HEK293 (cell line): ENCODE data around the gene NTN4.

Source experiments
- CTCF ChIA-PET: fragments of 350-600 bp; formaldehyde crosslinking; extraction: SDS; loops from one replicate; lab custom pipeline; 2021; ENCODE audit warnings: antibody characterized with exemption; lab: Yijun Ruan, JAX
- POLR2A ChIA-PET: fragments of 300-600 bp; formaldehyde crosslinking; extraction: SDS; loops from one replicate; lab custom pipeline; 2020; ENCODE audit warnings: antibody characterized with exemption, inconsistent platforms; lab: Yijun Ruan, JAX
- H3K27ac ChIP-seq: fragments of 200-500 bp; sonication (Bioruptor generic); 2 replicates; pipeline ENCODE4 v1.5.1; 2014; ENCODE audit warnings: low read depth, low read length, control low read depth, inconsistent platforms; ENCODE audit errors: extremely low read depth
- H3K36me3 ChIP-seq, 2 experiments: fragments of 200-500 bp in 1 of 2; sonication (Bioruptor generic) in 1 of 2; 1 replicate in 1 of 2; 2 replicates in 1 of 2; pipeline ENCODE4 v1.5.1; 2014 to 2017; ENCODE audit warnings: inconsistent platforms in 2 of 2, low read length in 2 of 2; ENCODE audit not compliant: control insufficient read depth in 2 of 2, insufficient read depth in 1 of 2
- H3K4me1 ChIP-seq: fragments of 200-500 bp; sonication (Bioruptor generic); 2 replicates; pipeline ENCODE4 v1.5.1; 2014; ENCODE audit warnings: mild to moderate bottlenecking, low read length, inconsistent platforms; ENCODE audit not compliant: control insufficient read depth, insufficient read depth
- H3K4me3 ChIP-seq: 2 replicates; pipeline ENCODE4 v1.5.1; 2011; ENCODE audit warnings: low read depth, mild to moderate bottlenecking, control low read depth, low read length, moderate library complexity
- H3K9me3 ChIP-seq: fragments of 200-500 bp; sonication (Bioruptor generic); 2 replicates; pipeline ENCODE4 v1.5.1; 2014; ENCODE audit warnings: low read depth, low read length, inconsistent platforms; ENCODE audit not compliant: control insufficient read depth, insufficient read depth
- GLIS2 ChIP-seq: fragments of 450-650 bp; formaldehyde crosslinking; IDR thresholded peaks from 2 replicates; pipeline ENCODE4 v1.5.1; 2016; ENCODE audit warnings: missing biosample characterization, missing genetic modification characterization
- HIC1 ChIP-seq: fragments of 450-650 bp; formaldehyde crosslinking; IDR thresholded peaks from 2 replicates; pipeline ENCODE4 v1.5.1; 2016; ENCODE audit warnings: missing biosample characterization, missing genetic modification characterization
- KLF9 ChIP-seq: fragments of 450-650 bp; formaldehyde crosslinking; IDR thresholded peaks from 2 replicates; pipeline ENCODE4 v1.5.1; 2016; ENCODE audit warnings: missing biosample characterization, missing genetic modification characterization, low read depth
- MZF1 ChIP-seq: fragments of 450-650 bp; formaldehyde crosslinking; IDR thresholded peaks from 2 replicates; pipeline ENCODE4 v1.5.1; 2017; ENCODE audit warnings: missing biosample characterization, missing genetic modification characterization, borderline replicate concordance
- SP3 ChIP-seq: fragments of 450-650 bp; formaldehyde crosslinking; IDR thresholded peaks from 2 replicates; pipeline ENCODE4 v1.5.1; 2016; ENCODE audit warnings: missing biosample characterization, missing genetic modification characterization
- TCF7L2 ChIP-seq: IDR thresholded peaks from 2 replicates; pipeline ENCODE4 v1.6.1; 2011; ENCODE audit warnings: low read depth, mild to moderate bottlenecking, inconsistent platforms, low read length, moderate library complexity, borderline replicate concordance
- ZBTB26 ChIP-seq: fragments of 450-650 bp; formaldehyde crosslinking; optimal IDR thresholded peaks from 2 replicates; pipeline ENCODE3; 2016; ENCODE audit warnings: missing biosample characterization, mild to moderate bottlenecking, missing genetic modification characterization
- ZBTB48 ChIP-seq: fragments of 450-650 bp; formaldehyde crosslinking; IDR thresholded peaks from 2 replicates; pipeline ENCODE4 v1.5.1; 2016; ENCODE audit warnings: missing biosample characterization, missing genetic modification characterization
- ZFP37 ChIP-seq: fragments of 450-650 bp; formaldehyde crosslinking; IDR thresholded peaks from 2 replicates; pipeline ENCODE4 v1.5.1; 2016; ENCODE audit warnings: missing biosample characterization, missing genetic modification characterization
- ZFP41 ChIP-seq: fragments of 450-650 bp; formaldehyde crosslinking; IDR thresholded peaks from 2 replicates; pipeline ENCODE4 v1.5.1; 2016; ENCODE audit warnings: missing biosample characterization, missing genetic modification characterization, borderline replicate concordance
- ZNF2 ChIP-seq: fragments of 450-650 bp; formaldehyde crosslinking; IDR thresholded peaks from 2 replicates; pipeline ENCODE4 v1.5.1; 2016; ENCODE audit warnings: missing biosample characterization, missing genetic modification characterization
- ZNF324 ChIP-seq: fragments of 450-650 bp; formaldehyde crosslinking; IDR thresholded peaks from 2 replicates; pipeline ENCODE4 v1.5.1; 2016; ENCODE audit warnings: missing biosample characterization, missing genetic modification characterization
- ZNF510 ChIP-seq: fragments of 450-650 bp; formaldehyde crosslinking; IDR thresholded peaks from 2 replicates; pipeline ENCODE4 v1.5.1; 2018; ENCODE audit warnings: mild to moderate bottlenecking, missing genetic modification characterization, missing biosample characterization; ENCODE audit not compliant: insufficient replicate concordance
- ZNF514 ChIP-seq: fragments of 450-650 bp; formaldehyde crosslinking; IDR thresholded peaks from 2 replicates; pipeline ENCODE4 v1.5.1; 2016; ENCODE audit warnings: missing biosample characterization, missing genetic modification characterization
- ZNF664 ChIP-seq: fragments of 450-650 bp; formaldehyde crosslinking; IDR thresholded peaks from 2 replicates; pipeline ENCODE4 v1.5.1; 2016; ENCODE audit warnings: missing biosample characterization, missing genetic modification characterization
- ZNF701 ChIP-seq: fragments of 450-650 bp; formaldehyde crosslinking; IDR thresholded peaks from 2 replicates; pipeline ENCODE4 v1.5.1; 2016; ENCODE audit warnings: missing biosample characterization, missing genetic modification characterization
- TF ChIP-seq, protein P1 (sequence below): fragments of 450-650 bp; formaldehyde crosslinking; IDR thresholded peaks from 2 replicates; pipeline ENCODE4 v1.5.1; 2017; ENCODE audit warnings: missing biosample characterization, missing genetic modification characterization
- TF ChIP-seq, protein P2 (sequence below): fragments of 450-650 bp; IDR thresholded peaks from 2 replicates; pipeline ENCODE4 v1.5.1; 2018; ENCODE audit warnings: missing biosample characterization, missing genetic modification characterization
- TF ChIP-seq, protein P3 (sequence below): fragments of 450-650 bp; formaldehyde crosslinking; IDR thresholded peaks from 2 replicates; pipeline ENCODE4 v1.5.1; 2016; ENCODE audit warnings: missing biosample characterization, missing genetic modification characterization

NTN4 gene

GRCh38 chr12:95613021-95613420 is 177.5 kb downstream of the NTN4 start (continued):
- no peak for TF ChIP-seq ZNF510 (tag by site-specific recombination)

DNA sequence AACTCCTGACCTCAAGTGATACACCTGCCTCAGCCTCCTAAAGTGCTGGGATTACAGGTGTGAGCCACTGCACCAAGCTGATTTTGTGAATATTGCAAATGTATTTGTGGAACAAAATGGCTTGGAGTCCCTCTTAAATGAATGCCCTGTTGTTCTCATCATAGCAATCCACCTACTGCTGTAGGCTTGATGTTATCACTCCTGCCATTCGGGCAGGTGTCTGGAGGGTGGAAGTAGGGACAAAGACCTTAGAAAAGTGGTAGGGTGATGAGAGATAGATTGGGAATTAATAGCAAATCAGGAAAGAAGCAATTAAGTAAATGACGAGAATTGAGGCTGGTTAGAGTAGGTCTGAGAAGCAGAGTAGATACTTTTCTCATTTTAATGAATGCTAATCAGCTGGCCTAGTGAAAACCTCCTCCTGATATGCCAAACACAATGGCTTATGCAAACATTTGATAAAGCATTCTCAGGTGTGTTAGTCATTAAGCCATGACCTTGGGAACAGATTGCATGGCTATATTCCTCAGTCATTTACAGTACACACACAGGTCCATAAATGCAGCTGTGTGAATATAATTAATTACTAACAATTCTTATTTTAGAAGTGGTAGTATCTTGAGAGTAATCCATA is 178.8 kb downstream of the NTN4 start:
- TF ChIP-seq HIC1 (tag by site-specific recombination) (no peak), GLIS2 (tag by site-specific recombination) (no peak), ZFP37 (tag by site-specific recombination) (no peak), ZBTB48 (tag by site-specific recombination) (no peak), ZNF514 (no peak), TCF7L2 (no peak), ZNF701 (tag by site-specific recombination) (no peak), MZF1 (tag by site-specific recombination) (no peak), ZNF2 (tag by site-specific recombination) (no peak), ZNF664 (no peak), SP3 (tag by site-specific recombination) (no peak), ZNF324 (no peak), ZBTB26 (tag by site-specific recombination) (no peak), KLF9 (tag by site-specific recombination) (no peak), ZFP41 (no peak)
- TF ChIP-seq, protein P1, sequence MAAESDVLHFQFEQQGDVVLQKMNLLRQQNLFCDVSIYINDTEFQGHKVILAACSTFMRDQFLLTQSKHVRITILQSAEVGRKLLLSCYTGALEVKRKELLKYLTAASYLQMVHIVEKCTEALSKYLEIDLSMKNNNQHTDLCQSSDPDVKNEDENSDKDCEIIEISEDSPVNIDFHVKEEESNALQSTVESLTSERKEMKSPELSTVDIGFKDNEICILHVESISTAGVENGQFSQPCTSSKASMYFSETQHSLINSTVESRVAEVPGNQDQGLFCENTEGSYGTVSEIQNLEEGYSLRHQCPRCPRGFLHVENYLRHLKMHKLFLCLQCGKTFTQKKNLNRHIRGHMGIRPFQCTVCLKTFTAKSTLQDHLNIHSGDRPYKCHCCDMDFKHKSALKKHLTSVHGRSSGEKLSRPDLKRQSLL (tag by site-specific recombination) = no peak
- TF ChIP-seq, protein P2, sequence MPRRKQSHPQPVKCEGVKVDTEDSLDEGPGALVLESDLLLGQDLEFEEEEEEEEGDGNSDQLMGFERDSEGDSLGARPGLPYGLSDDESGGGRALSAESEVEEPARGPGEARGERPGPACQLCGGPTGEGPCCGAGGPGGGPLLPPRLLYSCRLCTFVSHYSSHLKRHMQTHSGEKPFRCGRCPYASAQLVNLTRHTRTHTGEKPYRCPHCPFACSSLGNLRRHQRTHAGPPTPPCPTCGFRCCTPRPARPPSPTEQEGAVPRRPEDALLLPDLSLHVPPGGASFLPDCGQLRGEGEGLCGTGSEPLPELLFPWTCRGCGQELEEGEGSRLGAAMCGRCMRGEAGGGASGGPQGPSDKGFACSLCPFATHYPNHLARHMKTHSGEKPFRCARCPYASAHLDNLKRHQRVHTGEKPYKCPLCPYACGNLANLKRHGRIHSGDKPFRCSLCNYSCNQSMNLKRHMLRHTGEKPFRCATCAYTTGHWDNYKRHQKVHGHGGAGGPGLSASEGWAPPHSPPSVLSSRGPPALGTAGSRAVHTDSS (tag by site-specific recombination) = no peak
- TF ChIP-seq, protein P3, sequence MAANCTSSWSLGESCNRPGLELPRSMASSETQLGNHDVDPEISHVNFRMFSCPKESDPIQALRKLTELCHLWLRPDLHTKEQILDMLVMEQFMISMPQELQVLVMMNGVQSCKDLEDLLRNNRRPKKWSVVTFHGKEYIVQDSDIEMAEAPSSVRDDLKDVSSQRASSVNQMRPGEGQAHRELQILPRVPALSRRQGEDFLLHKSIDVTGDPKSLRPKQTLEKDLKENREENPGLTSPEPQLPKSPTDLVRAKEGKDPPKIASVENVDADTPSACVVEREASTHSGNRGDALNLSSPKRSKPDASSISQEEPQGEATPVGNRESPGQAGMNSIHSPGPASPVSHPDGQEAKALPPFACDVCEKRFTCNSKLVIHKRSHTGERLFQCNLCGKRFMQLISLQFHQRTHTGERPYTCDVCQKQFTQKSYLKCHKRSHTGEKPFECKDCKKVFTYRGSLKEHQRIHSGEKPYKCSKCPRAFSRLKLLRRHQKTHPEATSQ (tag by site-specific recombination) = no peak
- TF ChIP-seq, all 188 proteins: peak for 0
- Histone ChIP-seq H3K27ac (no peak overlapping the region), H3K4me3 (no peak overlapping the region), H3K36me3 (no peaks in the 10 kb centered on the region), H3K4me1 (no peaks in the 10 kb centered on the region), H3K9me3 (no peaks in the 10 kb centered on the region)
- ChIA-PET CTCF (interaction anchor here (0.7 kb wide), 3 partner anchors 68 to 133 kb away, joined by 3 to 9 read pairs (median 3); no protein-coding TSS in a partner anchor), POLR2A (no interaction called here)
